Stimulated activated CD4-positive, alpha-beta T cell treated with anti-CD3 and anti-CD28 coated beads, Interleukin-4, amount 100 ng/mL, for 1 hour (primary cell): ENCODE data around the gene PRSS16.
"Not testable (repeated sequence)": the region's sequence is repeated elsewhere in the genome, so short reads cannot be mapped to it uniquely, and the experiment has no call there.

ENCODE experiments used
- DNase-seq: peaks from one replicate; pipeline ENCODE4 v3.0.0-alpha.2; 2020

Gene PRSS16

DNA sequence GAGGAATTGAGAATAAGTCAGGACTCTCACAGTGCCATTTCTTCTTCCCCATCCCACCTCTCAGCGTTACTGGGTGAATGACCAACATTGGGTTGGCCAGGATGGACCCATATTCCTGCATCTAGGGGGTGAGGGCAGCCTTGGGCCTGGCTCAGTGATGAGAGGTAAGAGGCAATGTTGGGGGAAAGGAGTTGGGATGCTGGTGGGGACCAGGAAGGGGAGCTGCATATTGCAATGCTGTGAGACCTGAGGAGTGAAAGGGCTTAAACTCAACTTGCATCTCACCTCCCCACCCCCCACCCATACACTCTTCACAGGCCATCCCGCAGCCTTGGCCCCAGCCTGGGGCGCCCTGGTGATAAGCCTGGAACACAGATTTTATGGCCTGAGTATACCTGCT lies 1.3 kb downstream of the PRSS16 start:
- DNase-seq, result no peak

DNA sequence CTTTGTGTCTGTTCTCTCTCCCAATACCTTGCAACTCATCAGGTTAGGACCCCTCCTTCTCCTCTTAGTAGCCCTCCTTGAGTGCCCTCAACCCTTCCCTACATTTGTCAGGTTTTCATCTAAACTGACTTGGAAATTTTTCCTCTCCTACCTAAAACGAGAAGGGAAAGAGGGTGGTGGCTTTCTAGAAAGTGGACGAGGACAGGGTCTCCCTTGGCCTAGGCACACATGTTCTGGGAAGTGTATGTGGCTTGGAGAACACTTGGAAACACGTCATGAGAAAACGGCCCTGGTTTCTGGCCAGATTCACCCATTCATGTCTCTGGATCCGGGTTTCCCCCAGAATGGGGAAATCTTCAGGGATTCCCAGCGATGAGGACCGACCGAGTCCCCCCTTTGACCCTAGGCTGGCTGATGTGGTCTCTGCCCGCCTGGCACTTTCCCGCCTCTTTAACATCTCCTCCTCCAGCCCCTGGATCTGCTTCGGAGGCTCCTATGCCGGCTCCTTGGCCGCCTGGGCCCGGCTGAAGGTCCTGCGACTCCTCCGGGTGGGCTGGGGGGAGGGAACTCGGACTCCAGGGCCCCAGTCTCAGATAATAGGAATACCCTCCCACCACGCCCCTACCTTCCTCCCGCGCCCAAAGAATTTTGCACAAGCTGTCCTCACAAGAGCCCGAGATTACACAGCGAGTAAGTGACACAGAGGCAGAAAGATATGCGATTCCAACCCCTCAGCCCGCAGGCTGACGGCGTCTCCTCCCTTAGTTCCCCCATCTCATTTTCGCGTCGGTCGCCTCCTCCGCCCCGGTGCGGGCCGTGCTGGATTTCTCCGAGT lies 3.0 kb downstream of the PRSS16 start:
- no peak for DNase-seq

DNA sequence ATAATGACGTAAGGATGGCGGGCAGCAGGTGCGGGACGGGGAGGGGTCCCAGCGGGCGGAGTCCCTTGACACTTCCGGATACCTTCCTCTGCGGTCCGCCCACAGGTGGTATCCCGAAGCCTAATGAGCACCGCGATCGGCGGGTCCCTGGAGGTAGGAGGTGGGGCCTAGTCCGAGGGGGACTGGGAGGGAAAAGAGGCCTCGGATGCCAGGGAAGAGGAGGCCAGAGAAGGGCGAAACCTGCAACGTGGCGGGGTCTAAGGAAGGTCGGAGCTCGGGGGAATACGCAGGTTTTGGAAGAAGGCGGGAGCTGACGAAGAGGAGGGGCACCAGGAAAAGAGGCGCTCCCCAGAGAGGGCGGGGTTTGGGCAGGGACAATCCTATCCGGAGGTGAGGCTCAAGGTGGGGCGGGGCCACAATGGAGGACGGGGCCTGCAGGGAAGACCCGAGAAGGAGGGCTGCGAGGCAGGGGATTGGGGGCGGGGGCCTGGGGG lies 3.7 kb downstream of the PRSS16 start:
- peak; percentile 64 for DNase-seq

DNA sequence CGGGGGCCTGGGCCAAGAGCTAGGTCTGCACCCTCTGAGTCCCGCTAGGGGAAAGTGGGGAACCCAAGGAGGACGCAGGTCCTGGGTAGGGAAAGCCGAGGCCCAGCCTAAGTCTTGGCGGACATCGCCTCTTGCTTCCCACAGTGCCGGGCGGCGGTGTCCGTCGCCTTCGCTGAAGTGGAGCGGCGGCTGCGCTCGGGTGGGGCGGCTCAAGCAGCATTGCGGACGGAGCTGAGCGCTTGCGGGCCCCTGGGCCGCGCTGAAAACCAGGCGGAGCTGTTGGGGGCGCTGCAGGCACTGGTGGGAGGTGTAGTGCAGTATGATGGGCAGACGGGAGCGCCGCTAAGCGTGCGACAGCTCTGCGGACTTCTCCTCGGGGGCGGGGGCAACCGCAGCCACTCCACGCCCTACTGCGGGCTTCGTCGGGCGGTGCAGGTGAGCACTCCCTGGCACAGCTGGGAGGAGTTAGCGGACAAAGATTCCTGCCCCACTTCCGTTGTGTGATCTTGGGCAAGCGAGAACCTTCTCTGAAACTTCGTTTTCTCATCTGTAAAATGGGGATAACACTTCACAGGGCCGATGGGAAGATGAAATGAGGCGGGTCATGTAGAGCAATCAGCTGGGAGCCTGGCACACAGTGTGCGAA lies 4.2 kb downstream of the PRSS16 start:
- DNase-seq, result peak; percentile 62

DNA sequence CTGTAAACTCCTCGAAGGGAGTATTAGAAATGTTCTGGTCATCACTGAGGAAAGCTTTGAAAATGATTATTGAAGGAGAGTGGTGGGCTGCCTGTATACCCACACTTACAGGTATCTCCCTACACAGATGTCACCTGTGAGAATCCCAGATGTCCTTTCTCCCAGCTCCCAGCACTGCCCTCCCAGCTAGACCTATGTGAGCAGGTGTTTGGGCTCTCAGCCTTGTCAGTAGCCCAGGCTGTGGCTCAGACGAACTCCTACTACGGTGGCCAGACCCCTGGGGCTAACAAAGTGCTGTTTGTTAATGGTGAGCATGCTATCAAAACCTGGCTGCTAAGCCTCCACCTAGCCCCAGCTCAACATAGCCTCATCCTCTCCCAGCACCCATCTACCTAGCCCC lies 7.1 kb downstream of the PRSS16 start:
- DNase-seq, result no peak

DNA sequence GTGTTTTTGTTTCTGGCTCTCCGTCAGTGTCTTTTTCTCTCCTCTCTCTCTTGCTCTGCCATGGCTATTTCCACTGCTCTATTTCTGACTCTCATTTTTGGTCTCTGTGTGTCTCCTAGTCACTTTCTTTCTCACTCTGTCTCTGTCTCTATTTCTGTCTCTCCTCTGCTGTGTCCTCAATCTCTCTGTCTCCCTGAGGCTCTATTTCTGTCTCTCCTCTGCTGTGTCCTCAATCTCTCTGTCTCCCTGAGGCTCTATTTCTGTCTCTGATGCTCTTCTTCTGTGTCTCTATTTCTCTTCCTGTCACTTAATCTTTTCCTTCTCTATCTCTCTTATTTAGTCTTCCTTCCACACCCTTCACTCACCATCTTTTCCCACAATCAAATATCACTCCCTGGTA lies 8.4 kb downstream of the PRSS16 start:
- no peak for DNase-seq

DNA sequence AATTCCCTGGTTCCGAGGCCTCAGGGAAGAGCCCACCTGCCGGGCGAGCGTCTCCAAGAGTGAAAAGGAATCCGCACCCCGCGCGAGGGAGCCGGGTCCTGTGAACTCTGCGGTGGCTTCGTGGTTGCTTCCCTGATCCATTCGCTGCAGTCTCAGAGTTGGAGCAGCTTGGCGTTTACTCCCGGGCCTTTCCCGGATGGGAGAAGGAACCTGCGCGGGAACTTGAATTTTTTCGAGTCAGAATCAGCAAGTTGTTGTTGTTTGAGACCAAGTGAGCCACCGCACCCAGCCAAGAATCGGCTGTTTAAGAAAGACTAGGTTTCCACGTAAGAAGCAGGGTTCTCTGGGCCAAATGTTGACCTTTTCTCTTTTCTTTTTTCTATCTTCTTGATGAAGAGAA lies 12.9 kb downstream of the PRSS16 start:
- DNase-seq, result no peak

DNA sequence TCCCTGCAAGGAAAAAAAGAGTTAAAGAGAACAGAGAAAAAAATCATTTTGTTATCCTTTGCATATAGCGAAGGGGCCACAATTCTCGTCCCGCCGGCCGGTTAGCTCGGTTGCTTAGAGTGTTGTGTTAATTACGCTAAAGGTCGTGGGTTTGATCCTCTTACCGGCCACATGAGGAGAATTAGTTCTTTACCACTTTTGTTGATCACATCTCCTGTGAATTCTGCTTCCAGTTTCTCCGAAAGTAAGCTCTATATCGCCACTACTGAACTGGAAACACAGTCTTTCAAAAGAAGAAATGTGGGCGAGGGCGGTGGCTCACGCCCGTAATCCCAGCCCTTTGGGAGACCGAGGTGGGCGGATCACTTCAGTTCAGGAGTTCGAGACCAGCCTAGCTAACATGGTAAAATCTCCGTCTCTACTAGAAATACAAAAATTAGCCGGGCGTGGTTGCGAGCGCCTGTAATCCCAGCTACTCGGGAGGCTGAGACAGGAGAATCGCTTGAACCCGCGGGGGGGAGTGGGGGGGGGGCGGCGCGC lies 13.4 kb downstream of the PRSS16 start:
- no peak for DNase-seq

DNA sequence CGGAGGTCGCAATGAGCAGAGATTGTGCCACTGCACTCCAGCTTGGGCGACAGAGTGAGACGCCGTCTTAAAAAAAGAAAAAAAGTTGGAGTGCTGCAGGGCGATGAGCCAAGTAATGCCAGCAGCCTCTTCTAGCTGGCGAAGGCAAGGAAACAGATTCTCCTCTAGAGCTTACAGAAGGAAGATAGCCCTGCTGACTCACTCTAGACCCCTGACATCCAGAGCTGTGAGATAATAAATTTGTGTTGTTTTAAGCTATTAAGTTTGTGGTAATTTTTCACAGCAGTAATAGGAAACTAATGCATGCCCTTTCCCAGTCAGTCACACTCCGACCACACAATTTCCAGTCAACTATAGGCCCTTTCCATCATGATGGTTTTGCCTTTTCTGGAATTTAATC lies 16.4 kb downstream of the PRSS16 start:
- no peak for DNase-seq

DNA sequence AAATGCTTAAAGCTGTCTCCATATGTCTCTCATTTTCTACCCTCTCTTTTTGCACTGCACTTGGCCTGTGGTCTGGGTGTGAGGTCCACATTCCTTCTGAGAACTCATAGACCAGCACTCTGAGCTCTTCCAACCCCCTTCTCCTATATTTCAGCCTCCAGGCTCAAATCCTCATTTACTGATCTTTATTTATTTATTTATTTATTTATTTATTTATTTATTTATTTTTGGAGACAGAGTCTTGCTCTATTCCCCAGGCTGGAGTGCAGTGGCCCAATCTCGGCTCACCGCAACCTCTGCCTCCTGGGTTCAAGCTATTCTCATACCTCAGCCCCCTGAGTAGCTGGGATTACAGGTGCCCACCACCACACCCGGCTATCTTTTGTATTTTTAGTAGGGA lies 19.5 kb downstream of the PRSS16 start:
- not testable (repeated sequence) for DNase-seq

DNA sequence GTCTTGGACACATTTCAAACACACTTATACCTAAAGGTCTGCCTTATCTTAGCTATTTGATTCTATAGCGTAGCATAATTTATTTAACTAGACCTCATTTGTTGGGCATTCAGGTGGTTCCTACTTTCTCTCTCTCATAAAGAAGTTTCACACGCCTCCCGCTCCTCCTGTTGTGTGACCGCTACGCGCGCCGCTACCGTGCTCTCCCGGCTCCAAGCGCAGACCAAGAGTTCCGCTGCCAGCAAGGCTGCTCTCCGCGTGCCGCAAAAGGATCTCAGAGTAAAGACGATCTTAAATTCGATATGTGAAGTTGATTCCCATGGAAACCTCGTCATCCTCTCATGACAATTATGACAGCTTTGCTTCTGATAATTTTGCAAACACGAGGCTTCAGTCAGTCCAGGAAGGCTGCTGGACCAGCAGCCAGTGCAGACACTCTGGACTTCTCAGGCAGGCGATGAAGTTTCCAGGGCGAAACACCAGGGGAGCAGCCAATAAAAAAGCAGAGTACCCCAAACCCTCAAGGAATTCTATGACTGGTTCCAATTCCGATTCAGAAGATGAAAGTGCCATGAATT lies 20.4 kb downstream of the PRSS16 start:
- no peak for DNase-seq

DNA sequence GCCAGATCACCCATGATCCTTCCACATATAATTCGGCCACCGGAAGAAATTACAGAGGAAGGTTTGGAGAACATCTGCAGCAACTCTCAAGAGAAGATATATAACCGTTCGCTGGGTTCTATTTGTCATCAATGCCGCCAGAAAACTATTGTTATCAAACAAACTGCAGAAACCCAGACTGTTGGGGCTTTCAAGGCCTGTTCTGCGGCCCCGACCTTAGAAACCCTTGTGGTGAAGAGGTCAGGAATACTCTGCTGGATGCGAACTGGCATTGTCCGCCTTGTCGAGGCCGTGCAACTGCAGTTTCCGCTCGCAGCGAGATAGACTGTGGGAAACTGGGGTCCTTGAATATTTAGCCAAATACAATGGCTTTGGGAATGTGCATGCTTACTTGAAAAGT lies 21.3 kb downstream of the PRSS16 start:
- no peak for DNase-seq

DNA sequence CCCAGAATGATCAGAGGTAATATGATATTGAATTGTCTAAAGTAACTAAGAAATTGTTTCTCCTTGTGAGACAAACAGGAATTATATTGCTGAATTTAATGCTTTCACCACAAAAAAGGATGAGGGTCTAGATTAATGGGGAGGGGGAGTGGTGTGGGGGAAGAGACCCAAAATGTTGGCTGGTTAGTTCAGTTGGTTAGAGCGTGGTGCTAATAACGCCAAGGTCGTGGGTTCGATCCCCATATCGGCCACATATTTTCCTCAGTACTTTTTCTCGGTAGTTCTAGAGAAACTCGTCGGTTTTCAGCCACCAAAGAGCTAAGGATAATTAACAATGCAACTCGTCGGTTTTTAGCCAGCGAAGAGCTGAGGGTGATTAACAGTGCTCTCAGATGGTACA lies 26.3 kb downstream of the PRSS16 start:
- no peak for DNase-seq

DNA sequence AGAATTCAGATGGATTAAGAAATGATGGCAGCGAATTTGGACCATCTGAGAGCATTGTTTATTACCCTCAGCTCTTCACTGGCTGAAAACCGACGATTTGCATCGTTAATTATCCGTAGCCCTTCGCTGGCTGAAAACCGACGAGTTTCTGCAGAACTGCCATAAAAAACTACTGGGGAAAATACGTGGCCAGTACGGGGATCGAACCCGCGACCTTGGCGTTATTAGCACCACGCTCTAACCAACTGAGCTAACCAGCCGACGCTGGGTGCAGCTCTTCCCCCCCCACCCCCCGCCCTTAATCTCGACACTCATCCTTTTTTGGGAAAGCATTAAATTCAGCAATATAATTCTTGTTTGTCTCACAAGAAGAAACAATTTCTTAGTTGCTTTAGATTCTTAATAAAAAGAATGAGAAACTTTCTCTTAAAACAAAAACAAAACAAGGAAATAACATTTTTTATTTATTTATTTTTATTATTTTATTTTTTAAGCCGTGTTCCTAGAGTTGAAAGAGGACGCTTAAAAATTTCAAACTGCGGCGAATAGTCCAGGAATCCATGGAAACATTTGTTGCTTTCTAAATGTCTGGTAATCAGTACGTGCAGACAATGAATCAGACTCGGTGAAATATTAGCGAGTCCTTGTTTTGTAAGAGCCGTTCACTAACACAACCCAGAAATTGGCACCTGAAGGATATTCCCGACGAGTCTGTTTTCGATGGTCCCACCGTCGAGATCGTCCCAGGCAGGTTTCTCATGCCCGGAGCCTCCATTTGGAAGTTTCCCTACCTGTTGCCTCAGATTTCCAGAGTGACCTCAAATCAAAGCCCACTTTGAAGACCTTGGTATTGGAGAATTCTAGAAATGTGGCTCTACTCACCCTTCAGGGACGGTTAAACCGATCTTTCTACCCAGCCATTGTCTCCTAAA lies 27.8 kb downstream of the PRSS16 start:
- no peak for DNase-seq

DNA sequence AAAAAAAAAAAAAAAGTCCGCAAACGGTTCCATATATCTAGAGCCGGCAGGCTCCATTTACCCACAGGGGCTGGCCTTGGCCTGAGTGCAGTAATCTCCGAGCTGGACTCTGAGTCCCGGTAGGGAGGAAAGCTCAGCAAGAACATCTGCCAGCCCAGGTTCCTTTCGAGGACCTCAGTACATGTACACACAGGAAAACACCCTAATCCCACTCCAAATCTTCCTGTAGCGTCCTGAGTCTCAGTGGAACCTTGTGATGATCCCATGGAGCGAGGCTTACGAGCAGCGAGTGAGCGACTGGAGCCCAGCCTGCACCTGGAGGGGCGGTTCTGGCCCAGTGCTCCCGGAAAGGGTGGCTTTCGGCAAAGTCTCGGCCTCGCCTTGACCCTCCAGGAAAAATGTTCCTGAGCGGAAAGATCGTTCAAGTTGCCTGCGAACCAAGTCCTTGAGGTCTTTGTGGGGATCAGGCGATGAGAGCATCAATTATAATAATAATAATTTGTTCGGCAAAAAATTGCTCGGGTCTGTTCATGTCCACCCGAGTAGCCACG lies 32.1 kb downstream of the PRSS16 start:
- DNase-seq, result no peak

DNA sequence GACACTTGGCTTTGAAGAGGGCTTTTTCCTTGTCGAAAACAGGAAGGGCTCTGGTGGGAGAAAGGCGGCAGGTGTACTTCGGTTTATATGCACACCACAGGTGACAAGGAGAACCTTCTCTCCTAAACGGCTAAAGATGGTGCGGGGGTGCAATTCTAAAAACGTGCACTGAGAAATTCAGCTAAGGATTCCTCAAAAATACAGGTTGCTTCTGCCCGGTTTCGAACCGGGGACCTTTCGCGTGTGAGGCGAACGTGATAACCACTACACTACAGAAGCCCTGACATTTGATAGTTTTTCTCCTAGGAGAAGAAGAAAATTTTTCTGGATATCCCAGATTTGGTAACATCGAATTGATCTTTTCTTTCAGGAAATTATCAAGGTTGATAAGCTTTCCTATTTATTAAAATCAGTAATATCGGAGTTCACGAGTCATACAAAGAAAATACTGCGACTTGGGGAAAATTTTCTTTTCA lies 32.6 kb downstream of the PRSS16 start:
- no peak for DNase-seq

DNA sequence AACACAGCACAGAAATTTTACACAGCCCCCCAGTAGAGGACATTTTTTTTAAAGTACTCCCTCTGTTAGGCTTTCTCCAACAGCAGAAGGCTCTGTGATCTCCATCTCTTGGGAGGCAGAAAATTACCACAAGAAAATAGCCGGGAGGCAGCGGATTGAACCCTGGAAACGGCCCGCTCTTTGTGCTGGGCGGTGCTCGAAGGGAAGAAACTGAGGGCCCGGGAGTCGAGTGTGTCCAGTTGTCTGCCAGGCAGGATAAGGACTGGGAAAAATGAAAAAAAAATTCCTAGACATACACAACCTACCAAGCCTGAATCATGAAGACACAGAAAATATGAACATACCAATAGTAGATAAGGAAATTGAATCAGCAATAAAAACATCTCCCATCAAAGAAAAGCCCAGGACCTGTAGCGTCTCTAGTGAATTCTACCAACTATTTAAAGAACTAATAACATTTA lies 33.1 kb downstream of the PRSS16 start:
- DNase-seq, result no peak

DNA sequence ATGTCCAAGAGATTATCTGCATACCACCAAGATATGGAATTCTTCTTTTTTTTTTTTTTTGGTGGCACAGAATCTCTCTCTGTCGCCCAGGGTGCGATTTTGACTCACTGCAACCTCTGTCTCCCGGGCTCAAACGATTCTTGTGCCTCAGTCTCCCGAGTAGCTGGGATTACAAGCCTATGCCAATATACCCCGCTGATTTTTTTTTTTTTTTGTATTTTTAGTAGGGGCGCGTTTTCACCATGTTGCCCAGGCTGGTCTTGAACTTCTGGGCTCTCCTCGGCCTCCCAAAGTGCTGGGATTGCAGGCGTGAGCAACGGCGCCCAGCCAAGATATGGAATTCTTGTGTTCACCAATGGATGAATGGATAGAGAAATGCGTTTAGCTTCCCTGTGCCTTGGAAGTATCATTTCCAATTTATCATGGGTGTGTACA lies 33.6 kb downstream of the PRSS16 start:
- no peak for DNase-seq

DNA sequence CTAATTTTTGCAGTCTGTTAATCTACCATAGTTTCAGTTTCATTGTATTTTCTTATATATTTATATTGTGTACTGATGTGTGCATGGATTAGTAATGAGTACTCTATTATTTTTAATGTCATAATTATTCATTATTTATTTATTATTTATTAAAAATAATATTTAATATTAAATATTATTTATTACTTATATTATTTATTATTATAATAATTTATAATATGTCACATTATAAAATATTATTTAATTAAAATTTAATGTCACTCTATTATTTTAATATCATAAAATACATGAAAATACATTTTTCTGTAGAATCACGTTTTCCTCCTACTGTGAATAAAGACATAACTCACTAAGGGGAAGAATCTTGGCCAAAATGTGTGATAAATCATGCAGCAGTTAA lies 34.1 kb downstream of the PRSS16 start:
- no peak for DNase-seq

DNA sequence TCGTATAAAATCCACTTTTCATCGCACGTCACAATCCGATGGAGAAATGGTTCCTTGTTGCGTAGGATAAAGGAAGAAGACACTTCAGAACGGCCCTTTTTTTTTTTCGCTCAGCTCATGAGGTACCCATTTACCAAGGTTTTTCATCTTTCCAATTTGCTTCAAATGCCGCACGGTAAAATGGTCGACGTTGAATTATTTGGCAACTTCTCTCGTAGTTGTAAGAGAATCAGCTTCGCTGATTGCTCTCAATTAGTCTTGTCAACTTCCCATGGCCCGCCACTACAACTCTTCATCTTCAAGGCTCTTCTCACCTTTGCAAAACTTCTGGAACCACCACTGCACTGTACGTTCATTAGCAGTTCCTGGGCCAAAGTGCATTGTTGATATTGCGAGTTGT lies 35.8 kb downstream of the PRSS16 start:
- DNase-seq, result no peak

DNA sequence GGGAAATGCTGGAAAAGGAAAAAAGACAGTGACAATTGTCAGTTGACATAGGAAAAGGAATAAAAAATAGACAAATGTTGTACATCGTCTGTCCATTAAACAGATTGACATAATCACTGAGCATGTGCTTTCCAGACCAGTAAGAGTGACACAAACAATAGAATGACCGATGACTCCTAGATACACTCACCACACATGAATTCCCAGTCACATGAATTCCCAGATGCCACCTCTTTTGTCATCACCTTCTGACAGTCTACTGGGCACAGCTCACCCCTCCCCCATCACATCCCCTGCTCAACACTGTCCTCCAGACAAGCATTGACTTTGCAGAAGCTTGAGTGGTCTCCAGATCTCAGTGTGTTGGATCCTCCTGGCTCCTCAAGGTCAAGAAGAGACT lies 38.6 kb downstream of the PRSS16 start:
- DNase-seq, result no peak

DNA sequence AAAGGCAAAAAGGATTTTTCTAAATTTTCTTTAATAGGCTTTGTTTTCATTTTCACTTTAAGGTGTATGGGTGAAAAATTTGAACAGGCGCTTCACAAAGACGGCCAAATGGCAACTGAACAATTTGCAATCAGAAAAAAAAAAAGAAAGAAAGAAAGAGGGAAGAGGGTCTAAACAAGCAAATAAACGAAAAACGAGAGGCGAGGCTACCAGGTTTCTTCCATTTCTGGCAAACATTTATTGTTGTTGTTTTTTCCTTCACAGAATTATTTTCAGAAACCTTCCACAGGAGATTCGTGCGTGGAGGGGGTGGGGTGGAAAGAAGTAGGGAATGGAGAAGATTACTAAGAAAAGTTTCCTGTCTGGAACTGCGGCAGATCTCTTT lies 40.2 kb downstream of the PRSS16 start:
- DNase-seq, result no peak
